ENCODE results near the gene RAB3IP.

GRCh38 chr12:69739287-69740191, 879 bp downstream of the RAB3IP start:
- TF ChIP-seq CTCF (conservative IDR thresholded peaks at IDR 0.05; ENCODE audit: low read length), result no peak
- no peak for TF ChIP-seq EZH2phosphoT487 (IDR thresholded peaks at IDR 0.05; ENCODE audit: borderline replicate concordance)
